HepG2 (cell line): Measurements from ENCODE around the gene GBP7. TPM values are rescaled to one million over a fixed set of nuclear protein-coding genes. Genes with fewer than 3 reads are reported as not detected.

Experiments used
- ATAC-seq: fragments of 200-7000 bp; cut with Tn5 transposase; 3 replicates; pipeline ENCODE4 v1.9.1; 2020; ENCODE audit warnings: mild to moderate bottlenecking, moderate library complexity
- BruUV-seq: library from RNA; stranded (reverse); fragments of 400-500 nt; replicated peaks from 2 replicates; lab custom pipeline; 2021; lab: Mats Ljungman, UMichigan
- CTCF ChIA-PET: fragments of 300-600 bp; formaldehyde crosslinking; extraction: SDS; loops from one replicate; lab custom pipeline; 2021; ENCODE audit warnings: low total read pairs, inconsistent platforms, low intra/inter-chr PET ratio; lab: Yijun Ruan, JAX
- POLR2A ChIA-PET: fragments of 350-600 bp; sonication (Branson Sonifier 250); formaldehyde crosslinking; loops from one replicate; lab custom pipeline; 2020; ENCODE audit warnings: antibody characterized with exemption, inconsistent platforms; lab: Yijun Ruan, JAX
- DNase-seq: peaks from one replicate; pipeline ENCODE4 v3.0.0-alpha.2; 2015; ENCODE audit warnings: low spot score
- FAIRE-seq: peaks from 3 replicates; lab custom pipeline; 2011; peaks lifted over from hg19 to GRCh38; lab: Jason Lieb, UNC
- H2AFZ ChIP-seq: one replicate; pipeline ENCODE4 v1.6.1; 2011; ENCODE audit warnings: low read length, inconsistent platforms
- H3K27ac ChIP-seq: fragments of 300-600 bp; 3 replicates; pipeline ENCODE4 v1.8.0; 2011; ENCODE audit warnings: mixed run types, mild to moderate bottlenecking, mixed read lengths, low read length, inconsistent platforms; ENCODE audit not compliant: insufficient read depth; ENCODE audit errors: extremely low read length
- H3K27me3 ChIP-seq, 2 experiments: fragments of 200-600 bp in 1 of 2; 2 replicates in 1 of 2; 3 replicates in 1 of 2; pipeline versions ENCODE4 v1.6.0 to v1.8.0; 2011; ENCODE audit warnings: low read length in 2 of 2, mild to moderate bottlenecking in 2 of 2, moderate library complexity in 2 of 2, inconsistent platforms in 1 of 2; ENCODE audit not compliant: insufficient read depth in 2 of 2, control insufficient read depth in 1 of 2
- H3K36me3 ChIP-seq, 2 experiments: fragments of 200-600 bp in 1 of 2; replicated peaks in 1 of 2; 2 replicates in 1 of 2; 3 replicates in 1 of 2; pipeline versions ENCODE4 v1.5.1 to v1.8.0; 2011; ENCODE audit warnings: low read length in 2 of 2, inconsistent platforms in 1 of 2; ENCODE audit not compliant: insufficient read depth in 2 of 2, control insufficient read depth in 1 of 2
- H3K4me1 ChIP-seq: 2 replicates; pipeline ENCODE4 v1.5.1; 2012; ENCODE audit warnings: low read length, inconsistent platforms; ENCODE audit not compliant: insufficient read depth
- H3K4me2 ChIP-seq: 2 replicates; pipeline ENCODE4 v1.6.0; 2011; ENCODE audit warnings: low read depth, low read length, inconsistent platforms
- H3K4me3 ChIP-seq, 3 experiments: fragments of 200-600 bp in 1 of 3; sonication (generic), shearing (Covaris generic) in 1 of 3; replicated peaks in 1 of 3; 2 replicates each; pipeline ENCODE4 v1.5.1; 2011 to 2016; ENCODE audit warnings: low read length in 3 of 3, inconsistent platforms in 2 of 3, low read depth in 2 of 3, mild to moderate bottlenecking in 2 of 3, control low read depth in 1 of 3, mixed read lengths in 1 of 3; ENCODE audit not compliant: insufficient read depth in 1 of 3
- H3K79me2 ChIP-seq: one replicate; pipeline ENCODE4 v1.6.1; 2011; ENCODE audit warnings: low read length, inconsistent platforms; ENCODE audit not compliant: insufficient read depth
- H3K9ac ChIP-seq: 2 replicates; pipeline ENCODE4 v1.6.0; 2011; ENCODE audit warnings: mild to moderate bottlenecking, low read depth, low read length, inconsistent platforms; ENCODE audit not compliant: insufficient read depth
- H3K9me3 ChIP-seq: 2 replicates; pipeline ENCODE4 v1.5.1; 2012; ENCODE audit warnings: mild to moderate bottlenecking, low read length
- H4K20me1 ChIP-seq: 2 replicates; pipeline ENCODE4 v1.6.0; 2011; ENCODE audit warnings: inconsistent platforms, mild to moderate bottlenecking, low read length, moderate library complexity; ENCODE audit not compliant: insufficient read depth
- EEA1 ChIP-seq: sonication (generic); formaldehyde crosslinking; IDR thresholded peaks from 2 replicates; pipeline ENCODE4 v1.5.1; 2020; ENCODE audit warnings: mild to moderate bottlenecking, missing genetic modification reagents, borderline replicate concordance
- EZH2 ChIP-seq: conservative IDR thresholded peaks from 2 replicates; pipeline ENCODE4 v1.6.1; 2012; ENCODE audit warnings: mild to moderate bottlenecking, low read depth, low read length, moderate library complexity
- NFKBIZ ChIP-seq: IDR thresholded peaks from 2 replicates; pipeline ENCODE4 v1.6.1; 2018; ENCODE audit warnings: missing genetic modification reagents, missing compliant biosample characterization
- PAWR ChIP-seq: sonication (generic); formaldehyde crosslinking; IDR thresholded peaks from 2 replicates; pipeline ENCODE4 v1.4.0; 2020; ENCODE audit warnings: missing genetic modification reagents, mild to moderate bottlenecking, borderline replicate concordance
- RBFOX2 ChIP-seq: fragments of 200-400 bp; formaldehyde crosslinking; IDR thresholded peaks from 2 replicates; pipeline ENCODE4 v1.6.1; 2017; ENCODE audit warnings: low read depth, mild to moderate bottlenecking, low read length
- SETDB1 ChIP-seq: sonication (generic); formaldehyde crosslinking; IDR thresholded peaks from 2 replicates; pipeline ENCODE4 v1.5.1; 2020; ENCODE audit warnings: missing genetic modification reagents, mild to moderate bottlenecking, borderline replicate concordance
- SMAD1 ChIP-seq: sonication (generic); formaldehyde crosslinking; IDR thresholded peaks from 2 replicates; pipeline ENCODE4 v1.4.0; 2020; ENCODE audit warnings: missing genetic modification reagents, low read depth, mild to moderate bottlenecking, borderline replicate concordance
- SSRP1 ChIP-seq: IDR thresholded peaks from 2 replicates; pipeline ENCODE4 v1.6.1; 2016; ENCODE audit warnings: control low read depth
- ZFP1 ChIP-seq: IDR thresholded peaks from 2 replicates; pipeline ENCODE4 v1.6.1; 2016
- ZNF460 ChIP-seq: sonication (generic); formaldehyde crosslinking; IDR thresholded peaks from 2 replicates; pipeline ENCODE4 v1.5.1; 2020; ENCODE audit warnings: missing genetic modification reagents, mild to moderate bottlenecking, borderline replicate concordance
- ZNF709 ChIP-seq: sonication (generic); formaldehyde crosslinking; IDR thresholded peaks from 2 replicates; pipeline ENCODE4 v1.5.0; 2020; ENCODE audit warnings: mild to moderate bottlenecking, missing genetic modification reagents
- WGBS: methylation state at CpG from one replicate; pipeline ENCODE4 v1.1.6; 2017; ENCODE audit warnings: low lambda C conversion rate; 5-methylcytosine and 5-hydroxymethylcytosine counted together
- in situ Hi-C: cut with HindIII; loops from 2 replicates; pipeline ENCODE4 v1.10.0; 2017; ENCODE audit warnings: low pct_unique_long_range_greater_than_20kb; ENCODE audit not compliant: extremely low pct_ligation_motif_present
- intact Hi-C: fragments of 100-400 bp; cut with micrococcal nuclease; formaldehyde crosslinking; loops from one replicate; pipeline ENCODE4 v1.10.0; 2022; ENCODE audit not compliant: unreplicated experiment
- polyA plus RNA-seq, 8 experiments: library from polyadenylated mRNA; depleted of rRNA in 3 of 8; stranded (reverse) in 7 of 8; unstranded in 1 of 8; fragments of >200 nt; fragmentation: Illumina TruSeq in 4 of 8; extraction: Trizol in 4 of 8; gene quantifications; 2 replicates each; pipeline versions ENCODE4 v1.2.1 to v1.2.3, GENCODE V29; 2011 to 2016; ENCODE audit warnings: low read depth in 4 of 8, missing spikeins in 1 of 8, mixed read lengths in 1 of 8; ENCODE audit not compliant: insufficient read depth in 1 of 8
- total RNA-seq, 5 experiments: library from RNA; depleted of rRNA; stranded (reverse); fragments of >200 nt; fragmentation: Illumina TruSeq; extraction: Trizol; gene quantifications; 2 replicates each; pipeline ENCODE4 v1.2.3, GENCODE V29; 2016; ENCODE audit warnings: low read depth in 1 of 5
- TF ChIP-seq, protein P1 (sequence below): fragments of 450-650 bp; IDR thresholded peaks from 2 replicates; pipeline ENCODE4 v1.6.1; 2016
- TF ChIP-seq, protein P2 (sequence below): sonication (generic); formaldehyde crosslinking; IDR thresholded peaks from 2 replicates; pipeline ENCODE4 v1.8.0; 2022; ENCODE audit warnings: low read depth, missing genetic modification reagents
- TF ChIP-seq, protein P3 (sequence below): sonication (generic); formaldehyde crosslinking; IDR thresholded peaks from 2 replicates; pipeline ENCODE4 v1.5.1; 2020; ENCODE audit warnings: missing genetic modification reagents, mild to moderate bottlenecking, borderline replicate concordance
- TF ChIP-seq, protein P4 (sequence below): IDR thresholded peaks from 2 replicates; pipeline ENCODE4 v1.6.1; 2016; ENCODE audit warnings: missing compliant biosample characterization, missing genetic modification reagents, borderline replicate concordance
- TF ChIP-seq, protein P5 (sequence below): sonication (generic); formaldehyde crosslinking; IDR thresholded peaks from 2 replicates; pipeline ENCODE4 v1.4.0; 2020; ENCODE audit warnings: missing genetic modification reagents
- TF ChIP-seq, protein P6 (sequence below): sonication (generic); formaldehyde crosslinking; IDR thresholded peaks from 2 replicates; pipeline ENCODE4 v1.5.1; 2020; ENCODE audit warnings: missing genetic modification reagents, mild to moderate bottlenecking, borderline replicate concordance

The GBP7 gene
- total and polyA plus RNA-seq, 2 of the 13 experiments (the other 11 are each of a cell fraction or from before 2014, with no cell fraction given): not detected

DNA sequence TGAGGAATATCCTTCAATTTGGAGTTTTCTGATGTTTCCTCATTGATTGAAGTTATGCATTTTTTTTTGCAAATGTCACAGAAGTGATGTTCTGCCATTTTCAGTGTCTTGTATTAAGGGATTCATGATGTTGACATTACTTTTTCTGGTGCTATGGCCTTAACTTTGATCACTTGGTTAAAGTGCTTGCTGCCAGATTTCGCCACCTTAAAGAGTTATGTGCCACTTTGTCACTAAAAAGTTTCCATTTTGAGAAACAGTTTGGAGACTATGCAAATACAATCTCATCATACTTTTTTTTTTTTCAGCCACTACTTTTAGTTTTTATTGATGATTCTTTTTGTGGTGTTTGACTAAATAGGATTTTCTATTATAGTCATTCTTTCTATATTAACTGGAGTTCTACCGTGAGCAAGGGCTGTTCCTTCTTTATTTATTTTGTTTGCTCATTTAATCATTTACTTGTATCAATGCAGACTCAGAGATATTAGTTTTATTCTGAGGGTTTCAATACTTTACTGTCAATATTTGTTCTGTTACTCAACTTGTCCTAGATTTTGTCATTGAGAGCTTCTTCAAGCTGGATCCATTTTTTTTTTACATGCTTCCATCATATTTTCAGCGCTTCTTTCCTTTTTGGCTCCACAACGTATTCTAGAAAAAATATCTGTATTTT, 3.2 kb downstream of the GBP7 start:
- ATAC-seq: no peak
- no peak for FAIRE-seq
- no peak for DNase-seq
- TF ChIP-seq, protein P1, sequence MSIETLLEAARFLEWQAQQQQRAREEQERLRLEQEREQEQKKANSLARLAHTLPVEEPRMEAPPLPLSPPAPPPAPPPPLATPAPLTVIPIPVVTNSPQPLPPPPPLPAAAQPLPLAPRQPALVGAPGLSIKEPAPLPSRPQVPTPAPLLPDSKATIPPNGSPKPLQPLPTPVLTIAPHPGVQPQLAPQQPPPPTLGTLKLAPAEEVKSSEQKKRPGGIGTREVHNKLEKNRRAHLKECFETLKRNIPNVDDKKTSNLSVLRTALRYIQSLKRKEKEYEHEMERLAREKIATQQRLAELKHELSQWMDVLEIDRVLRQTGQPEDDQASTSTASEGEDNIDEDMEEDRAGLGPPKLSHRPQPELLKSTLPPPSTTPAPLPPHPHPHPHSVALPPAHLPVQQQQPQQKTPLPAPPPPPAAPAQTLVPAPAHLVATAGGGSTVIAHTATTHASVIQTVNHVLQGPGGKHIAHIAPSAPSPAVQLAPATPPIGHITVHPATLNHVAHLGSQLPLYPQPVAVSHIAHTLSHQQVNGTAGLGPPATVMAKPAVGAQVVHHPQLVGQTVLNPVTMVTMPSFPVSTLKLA: no peak
- TF ChIP-seq PAWR (no peak), ZNF460 (CRISPR knock-in tag) (no peak), RBFOX2 (no peak), EEA1 (CRISPR knock-in tag) (no peak), SSRP1 (no peak), NFKBIZ (CRISPR knock-in tag) (no peak), ZNF709 (CRISPR knock-in tag) (no peak), EZH2 (no peak), SETDB1 (CRISPR knock-in tag) (no peak), SMAD1 (CRISPR knock-in tag) (no peak), ZFP1 (no peak)
- TF ChIP-seq, protein P2, sequence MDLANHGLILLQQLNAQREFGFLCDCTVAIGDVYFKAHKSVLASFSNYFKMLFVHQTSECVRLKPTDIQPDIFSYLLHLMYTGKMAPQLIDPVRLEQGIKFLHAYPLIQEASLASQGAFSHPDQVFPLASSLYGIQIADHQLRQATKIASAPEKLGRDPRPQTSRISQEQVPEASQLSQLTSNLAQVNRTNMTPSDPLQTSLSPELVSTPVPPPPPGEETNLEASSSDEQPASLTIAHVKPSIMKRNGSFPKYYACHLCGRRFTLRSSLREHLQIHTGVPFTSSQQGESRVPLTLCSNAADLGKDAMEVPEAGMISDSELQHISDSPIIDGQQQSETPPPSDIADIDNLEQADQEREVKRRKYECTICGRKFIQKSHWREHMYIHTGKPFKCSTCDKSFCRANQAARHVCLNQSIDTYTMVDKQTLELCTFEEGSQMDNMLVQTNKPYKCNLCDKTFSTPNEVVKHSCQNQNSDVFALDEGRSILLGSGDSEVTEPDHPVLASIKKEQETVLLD (CRISPR knock-in tag): no peak
- TF ChIP-seq, protein P3, sequence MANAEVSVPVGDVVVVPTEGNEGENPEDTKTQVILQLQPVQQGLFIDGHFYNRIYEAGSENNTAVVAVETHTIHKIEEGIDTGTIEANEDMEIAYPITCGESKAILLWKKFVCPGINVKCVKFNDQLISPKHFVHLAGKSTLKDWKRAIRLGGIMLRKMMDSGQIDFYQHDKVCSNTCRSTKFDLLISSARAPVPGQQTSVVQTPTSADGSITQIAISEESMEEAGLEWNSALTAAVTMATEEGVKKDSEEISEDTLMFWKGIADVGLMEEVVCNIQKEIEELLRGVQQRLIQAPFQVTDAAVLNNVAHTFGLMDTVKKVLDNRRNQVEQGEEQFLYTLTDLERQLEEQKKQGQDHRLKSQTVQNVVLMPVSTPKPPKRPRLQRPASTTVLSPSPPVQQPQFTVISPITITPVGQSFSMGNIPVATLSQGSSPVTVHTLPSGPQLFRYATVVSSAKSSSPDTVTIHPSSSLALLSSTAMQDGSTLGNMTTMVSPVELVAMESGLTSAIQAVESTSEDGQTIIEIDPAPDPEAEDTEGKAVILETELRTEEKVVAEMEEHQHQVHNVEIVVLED (CRISPR knock-in tag): no peak
- TF ChIP-seq, protein P4, sequence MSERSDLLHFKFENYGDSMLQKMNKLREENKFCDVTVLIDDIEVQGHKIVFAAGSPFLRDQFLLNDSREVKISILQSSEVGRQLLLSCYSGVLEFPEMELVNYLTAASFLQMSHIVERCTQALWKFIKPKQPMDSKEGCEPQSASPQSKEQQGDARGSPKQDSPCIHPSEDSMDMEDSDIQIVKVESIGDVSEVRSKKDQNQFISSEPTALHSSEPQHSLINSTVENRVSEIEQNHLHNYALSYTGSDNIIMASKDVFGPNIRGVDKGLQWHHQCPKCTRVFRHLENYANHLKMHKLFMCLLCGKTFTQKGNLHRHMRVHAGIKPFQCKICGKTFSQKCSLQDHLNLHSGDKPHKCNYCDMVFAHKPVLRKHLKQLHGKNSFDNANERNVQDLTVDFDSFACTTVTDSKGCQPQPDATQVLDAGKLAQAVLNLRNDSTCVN (CRISPR knock-in tag): no peak
- TF ChIP-seq, protein P5, sequence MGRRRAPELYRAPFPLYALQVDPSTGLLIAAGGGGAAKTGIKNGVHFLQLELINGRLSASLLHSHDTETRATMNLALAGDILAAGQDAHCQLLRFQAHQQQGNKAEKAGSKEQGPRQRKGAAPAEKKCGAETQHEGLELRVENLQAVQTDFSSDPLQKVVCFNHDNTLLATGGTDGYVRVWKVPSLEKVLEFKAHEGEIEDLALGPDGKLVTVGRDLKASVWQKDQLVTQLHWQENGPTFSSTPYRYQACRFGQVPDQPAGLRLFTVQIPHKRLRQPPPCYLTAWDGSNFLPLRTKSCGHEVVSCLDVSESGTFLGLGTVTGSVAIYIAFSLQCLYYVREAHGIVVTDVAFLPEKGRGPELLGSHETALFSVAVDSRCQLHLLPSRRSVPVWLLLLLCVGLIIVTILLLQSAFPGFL: no peak
- TF ChIP-seq, protein P6, sequence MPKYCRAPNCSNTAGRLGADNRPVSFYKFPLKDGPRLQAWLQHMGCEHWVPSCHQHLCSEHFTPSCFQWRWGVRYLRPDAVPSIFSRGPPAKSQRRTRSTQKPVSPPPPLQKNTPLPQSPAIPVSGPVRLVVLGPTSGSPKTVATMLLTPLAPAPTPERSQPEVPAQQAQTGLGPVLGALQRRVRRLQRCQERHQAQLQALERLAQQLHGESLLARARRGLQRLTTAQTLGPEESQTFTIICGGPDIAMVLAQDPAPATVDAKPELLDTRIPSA: no peak

More for the DNA sequence above, 3.2 kb downstream of the GBP7 start:
- 20% methylated on average over 4 of the region's 4 CpGs for WGBS
- ChIA-PET POLR2A (no interaction called here), CTCF (no interaction called here)
- Histone ChIP-seq H2AFZ (no peak overlapping the region), H3K79me2 (no peaks in the 10 kb centered on the region), H3K4me1 (no peaks in the 10 kb centered on the region), H3K9me3 (no peaks in the 10 kb centered on the region), H3K27me3 (no peaks in the 10 kb centered on the region; a peak in 1 of 5 replicates), H3K9ac (no peak overlapping the region), H3K27ac (no peak overlapping the region), H3K36me3 (no peaks in the 10 kb centered on the region), H3K4me2 (no peak overlapping the region), H3K4me3 (no peak overlapping the region), H4K20me1 (no peaks in the 10 kb centered on the region)
- BruUV-seq: no TSS peak
- in situ Hi-C loops (no loop called here), intact Hi-C loops (no loop called here)
